Measurements from ENCODE around the gene C1RL. TPM values are rescaled to one million over a fixed set of nuclear protein-coding genes. Genes with fewer than 3 reads are reported as not detected.

C1RL gene
- total RNA-seq, 2 experiments from 2014 or later: 3.0 to 10.4 TPM

DNA sequence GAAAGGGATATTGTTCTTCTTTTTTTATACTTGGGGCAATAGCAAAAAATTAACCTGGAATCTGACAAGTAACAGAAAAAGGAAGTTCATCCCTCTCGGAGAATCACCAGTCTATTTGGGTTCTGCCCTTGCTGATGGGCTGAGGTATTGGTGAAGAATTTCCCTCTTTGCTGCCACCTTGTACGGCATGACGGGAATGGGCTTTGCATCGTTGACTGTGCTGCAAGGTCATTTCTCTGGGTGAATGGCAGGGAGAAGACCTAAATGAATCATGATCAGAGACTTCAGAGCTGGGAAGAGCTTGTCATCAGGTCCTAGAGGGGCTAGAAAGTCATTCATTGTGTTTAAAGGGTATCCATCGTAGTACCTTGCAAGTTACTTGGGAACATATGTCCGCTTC is 36.5 kb downstream of the C1RL start:
- POLR2A ChIA-PET: no interaction called here
- Histone ChIP-seq H3K9me2 (ENCODE audit: insufficient read depth, low read length) (no peaks in the 10 kb centered on the region), H3K4me3 (ENCODE audit: low read depth, low read length, poor library complexity, severe bottlenecking) (no peak overlapping the region), H3K9me3 (ENCODE audit: low read length) (no peaks in the 10 kb centered on the region), H3K79me2 (ENCODE audit: insufficient read depth, low read depth, low read length) (no peaks in the 10 kb centered on the region), H3K4me1 (ENCODE audit: insufficient read depth, low read length, poor library complexity, severe bottlenecking) (no peaks in the 10 kb centered on the region), H3K36me3 (ENCODE audit: insufficient read depth, low read length) (no peaks in the 10 kb centered on the region), H4K20me1 (ENCODE audit: insufficient read depth, low read length) (no peaks in the 10 kb centered on the region), H3K4me2 (ENCODE audit: low read length) (no peak overlapping the region), H3K27ac (ENCODE audit: low read depth, low read length, poor library complexity, severe bottlenecking) (no peak overlapping the region), H2AFZ (ENCODE audit: low read length) (no peak overlapping the region)
- intact Hi-C loops (cut with micrococcal nuclease; ENCODE audit: unreplicated experiment): no loop called here
- TF ChIP-seq EZH2phosphoT487 (IDR thresholded peaks at IDR 0.05; ENCODE audit: borderline replicate concordance, low read depth, low read length): no peak
- TF ChIP-seq, protein P1, sequence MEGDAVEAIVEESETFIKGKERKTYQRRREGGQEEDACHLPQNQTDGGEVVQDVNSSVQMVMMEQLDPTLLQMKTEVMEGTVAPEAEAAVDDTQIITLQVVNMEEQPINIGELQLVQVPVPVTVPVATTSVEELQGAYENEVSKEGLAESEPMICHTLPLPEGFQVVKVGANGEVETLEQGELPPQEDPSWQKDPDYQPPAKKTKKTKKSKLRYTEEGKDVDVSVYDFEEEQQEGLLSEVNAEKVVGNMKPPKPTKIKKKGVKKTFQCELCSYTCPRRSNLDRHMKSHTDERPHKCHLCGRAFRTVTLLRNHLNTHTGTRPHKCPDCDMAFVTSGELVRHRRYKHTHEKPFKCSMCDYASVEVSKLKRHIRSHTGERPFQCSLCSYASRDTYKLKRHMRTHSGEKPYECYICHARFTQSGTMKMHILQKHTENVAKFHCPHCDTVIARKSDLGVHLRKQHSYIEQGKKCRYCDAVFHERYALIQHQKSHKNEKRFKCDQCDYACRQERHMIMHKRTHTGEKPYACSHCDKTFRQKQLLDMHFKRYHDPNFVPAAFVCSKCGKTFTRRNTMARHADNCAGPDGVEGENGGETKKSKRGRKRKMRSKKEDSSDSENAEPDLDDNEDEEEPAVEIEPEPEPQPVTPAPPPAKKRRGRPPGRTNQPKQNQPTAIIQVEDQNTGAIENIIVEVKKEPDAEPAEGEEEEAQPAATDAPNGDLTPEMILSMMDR (conservative IDR thresholded peaks at IDR 0.05; ENCODE audit: low read length): no peak
- no peak for DNase-seq (ENCODE audit: low spot score)
- BruUV-seq (replicated peaks): no TSS peak
- CTCF ChIA-PET (ENCODE audit: unreplicated experiment): no interaction called here

DNA sequence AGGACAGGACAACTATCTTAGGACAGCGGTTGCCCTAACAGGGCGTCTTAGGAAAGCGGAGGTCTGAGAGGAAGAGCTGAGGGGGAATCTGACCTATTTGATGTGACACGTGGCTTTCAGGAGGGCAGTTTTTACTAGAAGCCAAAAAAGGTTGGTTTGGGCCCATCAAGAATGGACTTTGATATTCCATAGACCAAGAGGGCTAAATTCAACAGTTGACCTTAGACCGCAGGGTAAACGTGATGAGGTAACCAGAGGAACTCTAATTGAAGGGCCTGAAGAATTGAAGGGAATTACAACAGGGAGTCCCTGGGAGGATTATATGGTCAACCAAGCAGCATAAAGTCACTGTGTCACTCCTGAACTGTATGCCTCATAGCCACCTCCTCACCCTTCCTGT is 37.0 kb downstream of the C1RL start:
- H3K4me2 ChIP-seq (ENCODE audit: low read length): no peak overlapping the region
- CTCF ChIA-PET (ENCODE audit: unreplicated experiment): no interaction called here

DNA sequence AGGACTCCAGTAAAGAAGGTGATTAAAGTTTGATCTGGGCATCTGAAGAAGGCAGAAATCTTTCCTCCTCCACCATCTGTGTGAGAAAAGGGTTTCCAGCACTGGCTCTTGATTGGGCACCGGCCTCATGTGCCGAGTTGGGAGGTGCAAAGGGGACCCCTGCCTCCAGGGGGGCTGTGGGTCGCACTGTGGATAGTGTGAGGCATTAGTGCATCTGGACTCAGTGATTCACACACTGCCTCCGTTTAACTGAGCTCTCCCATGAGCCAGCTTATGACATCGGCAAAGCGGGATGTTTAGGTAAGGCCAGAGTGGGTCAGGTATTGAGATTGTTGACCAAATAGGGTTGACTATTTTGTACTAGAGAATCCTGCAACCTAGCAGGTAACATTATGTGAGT is 39.6 kb downstream of the C1RL start:
- no peaks in the 10 kb centered on the region for H3K9me2 ChIP-seq (ENCODE audit: insufficient read depth, low read length)
- DNase-seq (ENCODE audit: low spot score): no peak
- ChIA-PET CTCF (ENCODE audit: unreplicated experiment) (interaction anchor here (0.6 to 1.0 kb wide), 2 partner anchors 31 to 1457 kb away, joined by 3 read pairs; no protein-coding TSS in a partner anchor), POLR2A (no interaction called here)
- no peaks in the 10 kb centered on the region for H3K79me2 ChIP-seq (ENCODE audit: insufficient read depth, low read depth, low read length)
- intact Hi-C loops (cut with micrococcal nuclease; ENCODE audit: unreplicated experiment): no loop called here
- no peak overlapping the region for H3K4me3 ChIP-seq (ENCODE audit: low read depth, low read length, poor library complexity, severe bottlenecking)
- BruUV-seq (replicated peaks): no TSS peak
- TF ChIP-seq, protein P1 (conservative IDR thresholded peaks at IDR 0.05; ENCODE audit: low read length): no peak
- no peak for TF ChIP-seq EZH2phosphoT487 (IDR thresholded peaks at IDR 0.05; ENCODE audit: borderline replicate concordance, low read depth, low read length)
- H4K20me1 ChIP-seq (ENCODE audit: insufficient read depth, low read length): no peaks in the 10 kb centered on the region
- no peak overlapping the region for H2AFZ ChIP-seq (ENCODE audit: low read length)
- H3K4me2 ChIP-seq (ENCODE audit: low read length): no peak overlapping the region
- no peaks in the 10 kb centered on the region for H3K9me3 ChIP-seq (ENCODE audit: low read length)
- no peaks in the 10 kb centered on the region for H3K36me3 ChIP-seq (ENCODE audit: insufficient read depth, low read length)
- H3K27ac ChIP-seq (ENCODE audit: low read depth, low read length, poor library complexity, severe bottlenecking): no peak overlapping the region
- no peaks in the 10 kb centered on the region for H3K4me1 ChIP-seq (ENCODE audit: insufficient read depth, low read length, poor library complexity, severe bottlenecking)

More for the DNA sequence above, 37.0 kb downstream of the C1RL start:
- TF ChIP-seq, protein P1 (conservative IDR thresholded peaks at IDR 0.05; ENCODE audit: low read length): no peak
- no peak for TF ChIP-seq EZH2phosphoT487 (IDR thresholded peaks at IDR 0.05; ENCODE audit: borderline replicate concordance, low read depth, low read length)
- POLR2A ChIA-PET: no interaction called here
- no TSS peak for BruUV-seq (replicated peaks)
- H3K27ac ChIP-seq (ENCODE audit: low read depth, low read length, poor library complexity, severe bottlenecking): no peak overlapping the region
- no peak for DNase-seq (ENCODE audit: low spot score)
- no peaks in the 10 kb centered on the region for H3K9me2 ChIP-seq (ENCODE audit: insufficient read depth, low read length)
- H3K36me3 ChIP-seq (ENCODE audit: insufficient read depth, low read length): no peaks in the 10 kb centered on the region
- intact Hi-C loops (cut with micrococcal nuclease; ENCODE audit: unreplicated experiment): no loop called here
- no peak overlapping the region for H3K4me3 ChIP-seq (ENCODE audit: low read depth, low read length, poor library complexity, severe bottlenecking)
- H4K20me1 ChIP-seq (ENCODE audit: insufficient read depth, low read length): no peaks in the 10 kb centered on the region
- H3K4me1 ChIP-seq (ENCODE audit: insufficient read depth, low read length, poor library complexity, severe bottlenecking): no peaks in the 10 kb centered on the region
- H3K79me2 ChIP-seq (ENCODE audit: insufficient read depth, low read depth, low read length): no peaks in the 10 kb centered on the region
- no peaks in the 10 kb centered on the region for H3K9me3 ChIP-seq (ENCODE audit: low read length)
- no peak overlapping the region for H2AFZ ChIP-seq (ENCODE audit: low read length)
